Lower lobe of right lung (tissue), 2 donors: Measurements from ENCODE around the gene SRGAP3. TPM values are rescaled to one million over a fixed set of nuclear protein-coding genes. Genes with fewer than 3 reads are reported as not detected.
"Not testable (repeated sequence)": the region's sequence is repeated elsewhere in the genome, so short reads cannot be mapped to it uniquely, and the experiment has no call there.

Source experiments
- ATAC-seq, 2 donors: fragments of 200-7000 bp; cut with Tn5 transposase; one replicate each; pipeline ENCODE4 v1.9.1; 2020 to 2022; ENCODE audit warnings: mild to moderate bottlenecking in 2 of 2, moderate library complexity in 2 of 2
- DNase-seq: peaks from one replicate; pipeline ENCODE4 v3.0.0-alpha.2; 2020
- H3K27ac ChIP-seq: fragments of 200-600 bp; one replicate; pipeline ENCODE4 v1.8.0; 2022
- H3K27me3 ChIP-seq: fragments of 200-600 bp; one replicate; pipeline ENCODE4 v1.8.0; 2022; ENCODE audit warnings: low read depth
- H3K36me3 ChIP-seq: fragments of 200-600 bp; one replicate; pipeline ENCODE4 v1.8.0; 2022; ENCODE audit warnings: mild to moderate bottlenecking
- H3K4me1 ChIP-seq: fragments of 200-600 bp; one replicate; pipeline ENCODE4 v1.8.0; 2022
- H3K4me3 ChIP-seq: fragments of 200-600 bp; one replicate; pipeline ENCODE4 v1.8.0; 2022; ENCODE audit warnings: mild to moderate bottlenecking
- H3K9me3 ChIP-seq: fragments of 200-600 bp; one replicate; pipeline ENCODE4 v1.8.0; 2022
- intact Hi-C: fragments of 100-400 bp; cut with DNase I; formaldehyde crosslinking; loops from one replicate; pipeline ENCODE4 v1.11.0; 2022
- total RNA-seq: library from RNA; stranded (reverse); fragmentation: NEBNext Ultra II Directional; extraction: Animal tissue kit (Norgen Biotek cat#: 25700); gene quantifications from one replicate; pipeline ENCODE4 v1.2.1, GENCODE V29; 2021
- TF ChIP-seq, protein P1 (sequence below): fragments of 200-600 bp; IDR thresholded peaks from one replicate; pipeline ENCODE4 v1.8.0; 2022; ENCODE audit warnings: antibody characterized with exemption, mild to moderate bottlenecking
- donor health status: DM: no; HTN: yes; CAD: no; lungs with severe emphysema.

SRGAP3 gene
- total RNA-seq, 1 donor from 2014 or later = 7.8 TPM

DNA sequence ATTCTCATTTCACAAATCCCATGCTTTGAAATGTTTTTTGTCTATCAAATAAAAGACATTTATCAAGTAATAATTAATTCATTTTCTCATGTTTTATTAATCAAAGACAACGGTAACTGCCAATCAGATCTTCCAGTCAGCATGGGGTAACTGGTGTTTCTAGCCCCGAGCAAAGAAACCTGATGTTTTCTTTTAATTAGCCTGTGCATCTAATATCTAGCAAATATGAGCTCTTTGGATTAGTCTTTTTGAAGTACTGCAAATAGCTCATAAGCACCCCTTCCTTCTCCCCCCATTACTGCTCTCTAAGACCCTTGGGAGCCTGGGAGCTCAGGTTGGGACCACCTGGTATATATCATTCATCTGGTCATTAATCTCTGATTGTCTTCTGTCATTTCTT, 43.1 kb upstream of the SRGAP3 start:
- ATAC-seq (no peak), DNase-seq (no peak)
- no peaks in the 10 kb centered on the region for H3K27me3 ChIP-seq
- intact Hi-C loops = no loop called here
- no peaks in the 10 kb centered on the region for H3K4me1 ChIP-seq
- H3K9me3 ChIP-seq = no peaks in the 10 kb centered on the region
- no peak overlapping the region for H3K4me3 ChIP-seq
- no peak overlapping the region for H3K27ac ChIP-seq
- TF ChIP-seq, protein P1, sequence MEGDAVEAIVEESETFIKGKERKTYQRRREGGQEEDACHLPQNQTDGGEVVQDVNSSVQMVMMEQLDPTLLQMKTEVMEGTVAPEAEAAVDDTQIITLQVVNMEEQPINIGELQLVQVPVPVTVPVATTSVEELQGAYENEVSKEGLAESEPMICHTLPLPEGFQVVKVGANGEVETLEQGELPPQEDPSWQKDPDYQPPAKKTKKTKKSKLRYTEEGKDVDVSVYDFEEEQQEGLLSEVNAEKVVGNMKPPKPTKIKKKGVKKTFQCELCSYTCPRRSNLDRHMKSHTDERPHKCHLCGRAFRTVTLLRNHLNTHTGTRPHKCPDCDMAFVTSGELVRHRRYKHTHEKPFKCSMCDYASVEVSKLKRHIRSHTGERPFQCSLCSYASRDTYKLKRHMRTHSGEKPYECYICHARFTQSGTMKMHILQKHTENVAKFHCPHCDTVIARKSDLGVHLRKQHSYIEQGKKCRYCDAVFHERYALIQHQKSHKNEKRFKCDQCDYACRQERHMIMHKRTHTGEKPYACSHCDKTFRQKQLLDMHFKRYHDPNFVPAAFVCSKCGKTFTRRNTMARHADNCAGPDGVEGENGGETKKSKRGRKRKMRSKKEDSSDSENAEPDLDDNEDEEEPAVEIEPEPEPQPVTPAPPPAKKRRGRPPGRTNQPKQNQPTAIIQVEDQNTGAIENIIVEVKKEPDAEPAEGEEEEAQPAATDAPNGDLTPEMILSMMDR = no peak
- H3K36me3 ChIP-seq = no peaks in the 10 kb centered on the region

DNA sequence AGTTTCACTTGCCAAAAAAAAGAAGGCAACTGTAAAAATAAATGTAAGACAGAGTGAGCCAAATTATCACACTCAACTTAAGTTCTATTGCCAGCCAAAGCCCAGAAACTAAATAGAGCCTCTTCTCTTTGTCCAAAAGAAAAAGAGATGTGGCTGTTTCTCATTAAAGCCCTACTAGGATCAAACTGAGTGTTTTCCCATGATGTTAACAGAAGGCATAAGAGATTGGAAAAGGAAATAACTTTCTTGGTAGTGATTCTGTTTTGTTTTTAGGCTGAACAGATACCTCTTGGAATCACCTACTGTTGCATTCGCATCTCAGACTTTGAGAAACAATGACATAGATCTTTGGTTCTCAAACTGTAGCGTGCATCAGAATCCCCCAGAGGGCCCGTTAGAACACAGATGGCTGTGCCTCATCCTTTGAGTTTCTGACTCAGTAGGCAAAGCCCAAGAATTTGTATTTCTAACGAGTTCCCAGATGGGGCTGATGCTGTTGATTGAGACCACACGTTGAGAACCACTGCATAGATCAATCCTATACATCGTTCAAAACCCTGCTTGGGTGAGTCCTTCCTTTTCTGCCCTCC, 42.5 kb upstream of the SRGAP3 start:
- Histone ChIP-seq H3K27ac (no peak overlapping the region), H3K27me3 (no peaks in the 10 kb centered on the region), H3K36me3 (no peaks in the 10 kb centered on the region), H3K4me3 (no peak overlapping the region), H3K4me1 (no peaks in the 10 kb centered on the region), H3K9me3 (no peaks in the 10 kb centered on the region)
- TF ChIP-seq, protein P1 = no peak
- DNase-seq (no peak), ATAC-seq (no peak)
- intact Hi-C loops = no loop called here

DNA sequence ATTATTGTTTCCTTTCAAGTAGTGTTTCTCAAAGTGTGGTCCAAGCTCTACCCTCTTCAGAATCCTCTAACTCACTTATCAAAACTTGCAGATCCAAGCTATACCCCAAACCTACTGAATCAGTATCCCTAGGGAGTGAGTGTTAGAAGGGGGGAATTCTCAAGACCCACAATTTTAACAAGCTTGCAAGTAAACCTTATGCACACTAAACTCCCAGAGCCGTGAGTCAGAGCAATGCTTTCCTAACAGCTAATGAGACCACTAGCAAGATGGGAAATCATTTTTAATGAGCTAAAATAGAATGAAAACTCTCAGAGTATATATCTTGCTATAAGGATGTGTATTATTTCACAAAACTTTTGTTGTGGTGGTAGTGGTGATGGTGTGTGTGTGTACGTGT, 41.1 kb upstream of the SRGAP3 start:
- Histone ChIP-seq H3K4me3 (no peak overlapping the region), H3K27ac (no peak overlapping the region), H3K27me3 (no peaks in the 10 kb centered on the region), H3K9me3 (no peaks in the 10 kb centered on the region), H3K4me1 (no peaks in the 10 kb centered on the region), H3K36me3 (no peaks in the 10 kb centered on the region)
- intact Hi-C loops = no loop called here
- ATAC-seq (no peak), DNase-seq (no peak)
- TF ChIP-seq, protein P1 = no peak

DNA sequence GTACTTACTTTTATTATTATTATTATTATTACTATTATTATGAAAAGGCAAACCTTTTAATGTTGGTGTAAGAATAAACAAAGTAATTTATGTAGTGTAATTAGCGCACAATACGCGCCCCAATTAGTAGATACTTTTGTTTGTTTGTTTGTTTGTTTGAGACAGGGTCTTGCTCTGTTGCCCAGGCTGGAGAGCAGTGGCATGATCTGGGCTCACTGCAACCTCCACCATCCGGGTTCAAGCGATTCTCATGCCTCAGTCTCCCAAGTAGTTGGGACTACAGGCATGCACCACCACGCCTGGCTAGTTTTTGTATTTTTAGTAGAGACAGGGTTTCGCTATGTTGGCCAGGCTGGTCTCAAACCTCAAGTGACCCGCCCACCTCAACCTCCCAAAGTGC, 32.1 kb upstream of the SRGAP3 start:
- ATAC-seq, H3K27ac ChIP-seq, H3K9me3 ChIP-seq, H3K36me3 ChIP-seq, H3K4me1 ChIP-seq, DNase-seq, H3K4me3 ChIP-seq, H3K27me3 ChIP-seq, intact Hi-C loops: not testable (repeated sequence)

DNA sequence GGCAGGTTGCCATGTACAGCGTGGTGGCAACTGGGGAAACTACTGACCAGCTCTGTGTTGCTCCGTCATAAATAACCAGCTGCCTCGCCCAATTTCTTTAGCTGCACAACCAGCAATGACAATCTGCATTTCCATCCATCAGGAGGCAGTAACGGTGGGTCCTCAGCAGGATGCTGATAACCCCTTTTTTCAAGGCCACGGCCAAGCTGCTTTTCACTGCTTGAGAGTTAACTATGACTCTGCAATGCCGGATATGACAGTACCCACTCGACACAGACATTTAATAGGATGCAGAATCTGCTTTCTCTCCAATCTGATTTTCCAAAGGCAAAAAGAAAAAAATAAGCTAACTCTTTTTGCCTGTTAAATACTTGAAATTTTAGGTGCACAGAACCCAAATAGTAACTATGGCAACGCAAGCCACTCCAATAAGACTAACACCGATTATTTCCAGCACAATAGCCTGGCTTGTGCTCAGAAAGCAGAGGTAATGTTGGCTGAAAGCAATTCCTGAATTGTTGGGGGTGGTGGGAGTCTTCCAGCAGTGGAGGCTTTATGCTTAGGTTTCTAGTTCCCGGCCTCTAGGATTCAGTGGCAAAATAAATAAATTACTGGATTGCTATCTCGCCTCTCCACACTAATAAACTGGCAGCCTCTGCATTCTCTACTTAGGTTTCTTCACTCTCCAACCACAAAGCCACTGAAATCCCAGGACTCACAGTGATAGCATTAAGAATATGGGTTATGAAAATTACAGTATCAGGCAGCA, 31.2 kb upstream of the SRGAP3 start:
- DNase-seq = no peak
- no peak overlapping the region for H3K4me3 ChIP-seq
- TF ChIP-seq, protein P1 = no peak

DNA sequence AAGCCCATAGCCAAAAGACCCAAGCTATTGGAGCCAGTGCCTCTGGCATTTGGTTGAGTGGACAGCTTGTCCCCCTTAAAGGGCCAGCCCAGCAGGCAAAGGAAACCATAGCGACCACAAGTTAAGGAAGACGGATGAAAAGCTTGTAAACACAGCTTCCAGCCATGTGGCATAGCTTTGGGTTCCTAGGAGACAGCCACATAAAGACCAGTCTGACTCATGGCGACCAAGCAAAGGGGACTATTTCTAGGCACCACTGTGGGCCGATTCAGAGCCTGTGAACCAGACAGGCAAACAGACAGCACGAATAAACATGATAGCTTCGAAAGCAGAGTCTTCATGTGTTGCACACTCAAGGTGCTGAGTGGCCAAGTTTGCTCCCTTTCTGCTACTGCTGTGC, 30.5 kb upstream of the SRGAP3 start:
- H3K9me3 ChIP-seq = no peaks in the 10 kb centered on the region
- no peak for ATAC-seq
- intact Hi-C loops = no loop called here
- no peaks in the 10 kb centered on the region for H3K27me3 ChIP-seq
- TF ChIP-seq, protein P1 = no peak
- H3K4me3 ChIP-seq = no peak overlapping the region
- no peaks in the 10 kb centered on the region for H3K4me1 ChIP-seq
- no peak for DNase-seq
- H3K36me3 ChIP-seq = no peaks in the 10 kb centered on the region
- no peak overlapping the region for H3K27ac ChIP-seq

More for the DNA sequence above, 31.2 kb upstream of the SRGAP3 start:
- Histone ChIP-seq H3K27me3 (no peaks in the 10 kb centered on the region), H3K9me3 (no peaks in the 10 kb centered on the region), H3K27ac (no peak overlapping the region), H3K4me1 (no peaks in the 10 kb centered on the region), H3K36me3 (no peaks in the 10 kb centered on the region)
- intact Hi-C loops = no loop called here
- ATAC-seq = no peak
